Fibroblast of lung (primary cell): ENCODE results near the gene VAV2.

ENCODE experiments used
- CTCF ChIP-seq, 2 donors: IDR thresholded peaks in 1 of 2; conservative IDR thresholded peaks in 1 of 2; 1 replicate in 1 of 2; 2 replicates in 1 of 2; pipeline ENCODE4 v1.5.1; 2011 to 2012; ENCODE audit warnings: low read length in 2 of 2, control low read depth in 1 of 2, inconsistent platforms in 1 of 2, low read depth in 1 of 2, mild to moderate bottlenecking in 1 of 2
- EZH2 ChIP-seq: IDR thresholded peaks from 2 replicates; pipeline ENCODE4 v1.5.1; 2012; ENCODE audit warnings: low read length, control low read depth, mild to moderate bottlenecking; ENCODE audit errors: missing control alignments

GRCh38 chr9:133864011-133864410 is 128.1 kb downstream of the VAV2 start:
- TF ChIP-seq CTCF (conservative IDR thresholded peaks at IDR 0.05 in 1 of 2, IDR thresholded peaks at IDR 0.05 in 1 of 2; ENCODE audit: low read depth in 1 of 2, low read length in 2 of 2), result no peak
- no peak for TF ChIP-seq EZH2
